Hepatocyte (in vitro differentiated cells): ENCODE results near the gene SLC48A1.

ENCODE experiments used
- CTCF ChIP-seq: fragments of 200-600 bp; sonication (generic); IDR thresholded peaks from 2 replicates; pipeline ENCODE4 v1.5.1; 2016; ENCODE audit warnings: antibody characterized with exemption, mild to moderate bottlenecking; ENCODE audit not compliant: poor library complexity
- EZH2 ChIP-seq: fragments of 200-600 bp; sonication (generic); IDR thresholded peaks from 2 replicates; pipeline ENCODE4 v1.6.1; 2016; ENCODE audit warnings: antibody characterized with exemption, mild to moderate bottlenecking, borderline replicate concordance
- EZH2phosphoT487 ChIP-seq: fragments of 200-600 bp; sonication (generic); IDR thresholded peaks from one replicate; pipeline ENCODE4 v1.6.1; 2018; ENCODE audit warnings: antibody characterized with exemption, mild to moderate bottlenecking, low read depth, moderate library complexity; ENCODE audit not compliant: unreplicated experiment, severe bottlenecking

GRCh38 chr12:47777741-47778558 lies 4.9 kb downstream of the SLC48A1 start:
- TF ChIP-seq CTCF (no peak), EZH2 (no peak), EZH2phosphoT487 (no peak)
